Osteoblast (primary cell): Measurements from ENCODE around the gene MTMR1. TPM values are rescaled to one million over a fixed set of nuclear protein-coding genes. Genes with fewer than 3 reads are reported as not detected.

Experiments
- DNase-seq: peaks from one replicate; pipeline ENCODE4 v3.0.0; 2011; ENCODE audit warnings: low spot score, mixed read lengths; ENCODE audit not compliant: insufficient read length; ENCODE audit errors: missing footprints
- H2AFZ ChIP-seq: 2 replicates; pipeline ENCODE4 v1.6.0; 2011; ENCODE audit warnings: mild to moderate bottlenecking, low read length
- H3K27ac ChIP-seq: 2 replicates; pipeline ENCODE4 v1.5.1; 2011; ENCODE audit warnings: mild to moderate bottlenecking, low read depth, low read length, moderate library complexity
- H3K27me3 ChIP-seq: 2 replicates; pipeline ENCODE4 v1.6.0; 2012; ENCODE audit warnings: mild to moderate bottlenecking, control low read depth, inconsistent platforms, low read length, moderate library complexity; ENCODE audit not compliant: insufficient read depth
- H3K36me3 ChIP-seq: 2 replicates; pipeline ENCODE4 v1.5.1; 2011; ENCODE audit warnings: mild to moderate bottlenecking, low read length, control low read depth, moderate library complexity; ENCODE audit not compliant: insufficient read depth
- H3K4me1 ChIP-seq: 2 replicates; pipeline ENCODE4 v1.5.1; 2011; ENCODE audit warnings: mild to moderate bottlenecking, low read length, control low read depth, moderate library complexity; ENCODE audit not compliant: insufficient read depth
- H3K4me2 ChIP-seq: 2 replicates; pipeline ENCODE4 v1.6.0; 2011; ENCODE audit warnings: mild to moderate bottlenecking, low read length; ENCODE audit not compliant: insufficient read depth
- H3K4me3 ChIP-seq: fragments of 200-600 bp; sonication (generic); 3 replicates; pipeline ENCODE4 v1.5.1; 2012; ENCODE audit warnings: mild to moderate bottlenecking, low read length, inconsistent platforms; ENCODE audit not compliant: insufficient read depth
- H3K79me2 ChIP-seq: 2 replicates; pipeline ENCODE4 v1.6.0; 2012; ENCODE audit warnings: mild to moderate bottlenecking, low read length, control low read depth, inconsistent platforms; ENCODE audit not compliant: insufficient read depth
- H3K9me3 ChIP-seq: 2 replicates; pipeline ENCODE4 v1.5.1; 2011; ENCODE audit warnings: low read depth, low read length, control low read depth
- H4K20me1 ChIP-seq: 2 replicates; pipeline ENCODE4 v1.6.0; 2012; ENCODE audit warnings: mild to moderate bottlenecking, low read length, control low read depth; ENCODE audit not compliant: insufficient read depth
- total RNA-seq: library from RNA; depleted of rRNA; stranded (reverse); fragments of >200 nt; gene quantifications from 2 replicates; pipeline ENCODE4 v1.2.3, GENCODE V29; 2012
- TF ChIP-seq, protein P1 (sequence below): IDR thresholded peaks from 2 replicates; pipeline ENCODE4 v1.5.1; 2011; ENCODE audit warnings: mild to moderate bottlenecking, low read depth, low read length, moderate library complexity; ENCODE audit errors: extremely low read depth

The MTMR1 gene
- total RNA-seq, 1 donor = 17.0 TPM

DNA sequence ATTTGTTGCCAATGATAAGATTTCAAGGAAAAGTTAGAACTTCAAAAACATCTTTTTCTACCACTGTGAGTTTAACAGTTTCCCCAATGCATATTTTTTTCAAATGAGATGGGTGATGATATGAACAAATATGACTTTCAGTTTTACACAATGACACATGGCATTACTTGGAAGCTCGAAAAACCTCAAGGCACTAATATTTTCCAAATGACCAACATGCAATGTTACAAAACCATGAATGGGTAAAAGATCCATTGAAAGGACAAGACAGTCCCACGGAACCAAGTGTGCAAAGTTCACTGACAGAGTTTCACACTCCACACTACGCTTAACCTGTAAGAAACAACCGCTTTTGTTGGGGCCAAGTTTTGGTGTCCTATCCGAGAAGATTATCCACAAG lies 120.7 kb downstream of the MTMR1 start:
- no peak overlapping the region for H2AFZ ChIP-seq
- H3K4me2 ChIP-seq = peak overlapping the region; percentile 2
- H3K9me3 ChIP-seq = no peaks in the 10 kb centered on the region
- H3K36me3 ChIP-seq = no peaks in the 10 kb centered on the region
- no peaks in the 10 kb centered on the region for H3K27me3 ChIP-seq
- TF ChIP-seq, protein P1, sequence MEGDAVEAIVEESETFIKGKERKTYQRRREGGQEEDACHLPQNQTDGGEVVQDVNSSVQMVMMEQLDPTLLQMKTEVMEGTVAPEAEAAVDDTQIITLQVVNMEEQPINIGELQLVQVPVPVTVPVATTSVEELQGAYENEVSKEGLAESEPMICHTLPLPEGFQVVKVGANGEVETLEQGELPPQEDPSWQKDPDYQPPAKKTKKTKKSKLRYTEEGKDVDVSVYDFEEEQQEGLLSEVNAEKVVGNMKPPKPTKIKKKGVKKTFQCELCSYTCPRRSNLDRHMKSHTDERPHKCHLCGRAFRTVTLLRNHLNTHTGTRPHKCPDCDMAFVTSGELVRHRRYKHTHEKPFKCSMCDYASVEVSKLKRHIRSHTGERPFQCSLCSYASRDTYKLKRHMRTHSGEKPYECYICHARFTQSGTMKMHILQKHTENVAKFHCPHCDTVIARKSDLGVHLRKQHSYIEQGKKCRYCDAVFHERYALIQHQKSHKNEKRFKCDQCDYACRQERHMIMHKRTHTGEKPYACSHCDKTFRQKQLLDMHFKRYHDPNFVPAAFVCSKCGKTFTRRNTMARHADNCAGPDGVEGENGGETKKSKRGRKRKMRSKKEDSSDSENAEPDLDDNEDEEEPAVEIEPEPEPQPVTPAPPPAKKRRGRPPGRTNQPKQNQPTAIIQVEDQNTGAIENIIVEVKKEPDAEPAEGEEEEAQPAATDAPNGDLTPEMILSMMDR = no peak
- H3K4me3 ChIP-seq = no peak overlapping the region
- no peaks in the 10 kb centered on the region for H3K79me2 ChIP-seq
- H3K4me1 ChIP-seq = no peaks in the 10 kb centered on the region
- H4K20me1 ChIP-seq = no peaks in the 10 kb centered on the region
- H3K27ac ChIP-seq = peak overlapping the region; percentile 26
- DNase-seq = no peak

Other genes with a start within 250 kb of the MTMR1 start
- 9.8 and 11.8 TPM in 2 replicates for gene MTM1, start 124.8 kb upstream of the MTMR1 start, total RNA-seq
- gene CD99L2, start 205.3 kb downstream of the MTMR1 start, total RNA-seq = 79.9 and 85.0 TPM in 2 replicates